ENCODE measurements around the gene RAB11FIP4. TPM values are rescaled to one million over a fixed set of nuclear protein-coding genes. Genes with fewer than 3 reads are reported as not detected.

The RAB11FIP4 gene
- total RNA-seq, 1 experiment from 2014 or later: 54.9 TPM

GRCh38 chr17:31431852-31432658, 40.6 kb downstream of the RAB11FIP4 start (continued):
- TF ChIP-seq ETV6 (CRISPR knock-in tag; IDR thresholded peaks at IDR 0.05) (no peak), GTF2I (CRISPR knock-in tag; conservative IDR thresholded peaks at IDR 0.05) (0 out of 2 replicates have a peak, but pooled peaks have one; percentile 54), USF1 (CRISPR knock-in tag; IDR thresholded peaks at IDR 0.05) (peak; percentile 70; the same call in 1 of the 2 replicates), CREM (CRISPR knock-in tag; IDR thresholded peaks at IDR 0.05) (no peak), NFYB (CRISPR knock-in tag; conservative IDR thresholded peaks at IDR 0.05; ENCODE audit: low read depth) (no peak)

GRCh38 chr17:31433091-31433790, 41.8 kb downstream of the RAB11FIP4 start:
- DNase-seq (ENCODE audit: low spot score) (no peak), ATAC-seq (no peak)
- peaks cover 4% of the 10 kb centered on the region for H3K9me3 Mint-ChIP-seq
- TF ChIP-seq PRDM15 (CRISPR knock-in tag; IDR thresholded peaks at IDR 0.05) (no peak), MXD4 (CRISPR knock-in tag; IDR thresholded peaks at IDR 0.05; ENCODE audit: borderline replicate concordance) (no peak), ERG (CRISPR knock-in tag; IDR thresholded peaks at IDR 0.05) (no peak), ZNF232 (CRISPR knock-in tag; IDR thresholded peaks at IDR 0.05) (no peak), ZNF219 (CRISPR knock-in tag; IDR thresholded peaks at IDR 0.05; ENCODE audit: borderline replicate concordance) (no peak), E2F4 (CRISPR knock-in tag; IDR thresholded peaks at IDR 0.05; ENCODE audit: borderline replicate concordance, low read depth) (no peak)
- H3K4me1 Mint-ChIP-seq: peaks cover 13% of the 10 kb centered on the region
- no peak overlapping the region for H3K27ac Mint-ChIP-seq
- no peaks in the 10 kb centered on the region for H3K36me3 Mint-ChIP-seq
- H3K27me3 Mint-ChIP-seq (ENCODE audit: low read depth): no peaks in the 10 kb centered on the region; the same call in 1 of the 2 replicates
- POLR2A ChIA-PET: interaction anchor here (0.6 kb wide), 1 partner anchor 128 kb away, joined by 4 read pairs; no protein-coding TSS in a partner anchor
- CTCF ChIA-PET: interaction anchor here (1.7 to 2.8 kb wide), 3 partner anchors 44 to 409 kb away, joined by 6 to 15 read pairs (median 7); no protein-coding TSS in a partner anchor
- no peak overlapping the region for H3K4me3 Mint-ChIP-seq

- H3K4me1 Mint-ChIP-seq: peaks cover 13% of the 10 kb centered on the region
- no peak for ATAC-seq
- DNase-seq (ENCODE audit: low spot score): no peak
- no peaks in the 10 kb centered on the region; the same call in 1 of the 2 replicates for H3K27me3 Mint-ChIP-seq (ENCODE audit: low read depth)
- ChIA-PET CTCF (interaction anchor here (0.7 to 6.3 kb wide), 7 partner anchors 9 to 408 kb away, joined by 3 to 50 read pairs (median 6); no protein-coding TSS in a partner anchor), POLR2A (interaction anchor here (0.6 kb wide), 1 partner anchor 129 kb away, joined by 4 read pairs; no protein-coding TSS in a partner anchor)
- no peak overlapping the region for H3K4me3 Mint-ChIP-seq
- no peak overlapping the region for H3K27ac Mint-ChIP-seq
- no peaks in the 10 kb centered on the region for H3K36me3 Mint-ChIP-seq
- peaks cover 4% of the 10 kb centered on the region for H3K9me3 Mint-ChIP-seq
- no peak for TF ChIP-seq ZNF121 (CRISPR knock-in tag; IDR thresholded peaks at IDR 0.05)
- TF ChIP-seq FOXP1 (CRISPR knock-in tag; IDR thresholded peaks at IDR 0.05; ENCODE audit: borderline replicate concordance): no peak
- TF ChIP-seq IRF1 (CRISPR knock-in tag; IDR thresholded peaks at IDR 0.05): no peak
- no peak for TF ChIP-seq NR1H2 (CRISPR knock-in tag; IDR thresholded peaks at IDR 0.05)
- TF ChIP-seq GRHL2 (CRISPR knock-in tag; IDR thresholded peaks at IDR 0.05; ENCODE audit: insufficient replicate concordance, severe bottlenecking): no peak
- no peak for TF ChIP-seq PRDM15 (CRISPR knock-in tag; IDR thresholded peaks at IDR 0.05)
- no peak for TF ChIP-seq ZNF263 (CRISPR knock-in tag; IDR thresholded peaks at IDR 0.05; ENCODE audit: low read depth)
These were observed 42.6 kb downstream of the RAB11FIP4 start for GRCh38 chr17:31433811-31434726.

Measured in WTC11 (cell line).